Measurements from ENCODE around the gene CLSTN1. TPM values are rescaled to one million over a fixed set of nuclear protein-coding genes. Genes with fewer than 3 reads are reported as not detected.
A peak's percentile ranks its signal among the peaks of the same experiment; 100 is the strongest.

Gene CLSTN1
- total RNA-seq, 1 donor from 2014 or later: 121 TPM

DNA sequence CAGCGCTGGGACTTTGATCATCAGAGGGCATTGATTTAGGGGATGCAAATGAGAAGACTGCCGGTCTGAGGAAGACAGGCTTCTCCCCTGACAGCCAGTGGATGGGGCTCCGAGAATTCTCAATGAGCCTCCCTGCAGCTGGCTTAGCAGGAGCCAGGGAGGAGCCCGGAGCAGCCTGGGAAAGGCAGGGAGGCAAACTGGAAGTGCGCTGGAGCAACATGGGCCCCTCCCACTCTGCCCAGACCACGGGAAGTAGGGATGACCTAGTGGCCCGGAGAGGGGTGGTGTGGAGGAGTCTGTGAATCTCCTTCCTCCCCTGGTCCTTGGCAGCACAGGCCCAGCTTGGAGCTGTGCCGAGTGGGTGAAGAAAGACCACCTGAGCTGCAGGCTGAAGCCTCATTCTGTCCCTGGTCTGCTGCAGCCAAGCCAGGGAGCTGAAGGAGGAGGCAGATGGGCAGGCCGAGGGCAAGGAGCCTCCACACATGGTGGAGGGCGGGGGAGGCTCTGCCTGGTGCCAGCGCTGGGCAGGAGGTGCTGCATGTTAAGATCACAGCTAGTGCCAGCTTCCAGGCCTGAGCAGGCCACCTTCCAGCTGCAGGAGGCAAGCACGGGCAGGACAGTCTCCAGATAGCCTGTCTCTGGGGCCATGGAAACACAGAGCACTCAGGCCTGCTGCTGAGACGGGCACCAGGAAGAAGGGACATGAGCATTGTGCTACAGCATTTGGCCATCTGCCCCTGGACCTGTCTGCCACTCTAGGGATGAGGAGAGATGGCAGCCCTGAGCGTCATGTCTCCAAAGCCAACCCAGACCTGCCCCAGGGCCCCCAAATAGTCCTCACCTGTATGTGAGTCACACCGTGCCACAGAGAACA is 12.2 kb upstream of the CLSTN1 start:
- ATAC-seq (peak; percentile 83), DNase-seq (ENCODE audit: low spot score) (peak; percentile 58)
- intact Hi-C loops (cut with DNase I): no loop called here

- ATAC-seq (peak; percentile 29), DNase-seq (ENCODE audit: low spot score) (peak; percentile 50)
Observed at GRCh38 chr1:9835404-9835757, 11.6 kb upstream of the CLSTN1 start.

DNA sequence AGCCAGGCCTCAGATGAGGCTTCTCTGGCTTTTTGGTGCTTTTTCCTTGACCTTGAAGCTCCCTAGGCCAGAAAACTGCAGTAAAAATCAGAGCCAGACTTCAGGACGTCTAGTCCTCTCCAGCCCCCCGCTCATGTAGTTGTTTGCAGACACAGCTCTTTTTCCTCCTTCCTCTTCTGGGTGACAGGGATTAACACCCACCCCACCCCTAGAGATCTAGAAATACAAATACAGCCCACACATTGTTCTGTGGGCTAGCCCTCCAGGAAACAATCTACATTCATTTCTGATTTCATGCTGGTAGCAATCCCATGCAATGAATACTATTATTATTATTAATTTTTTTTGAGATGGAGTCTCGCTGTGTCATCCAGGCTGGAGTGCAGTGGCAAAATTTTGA is 9.9 kb upstream of the CLSTN1 start:
- ATAC-seq: no peak
- intact Hi-C loops (cut with DNase I): no loop called here
- DNase-seq (ENCODE audit: low spot score): no peak

More at GRCh38 chr1:9835404-9835757, 11.6 kb upstream of the CLSTN1 start:
- intact Hi-C loops (cut with DNase I): no loop called here

DNA sequence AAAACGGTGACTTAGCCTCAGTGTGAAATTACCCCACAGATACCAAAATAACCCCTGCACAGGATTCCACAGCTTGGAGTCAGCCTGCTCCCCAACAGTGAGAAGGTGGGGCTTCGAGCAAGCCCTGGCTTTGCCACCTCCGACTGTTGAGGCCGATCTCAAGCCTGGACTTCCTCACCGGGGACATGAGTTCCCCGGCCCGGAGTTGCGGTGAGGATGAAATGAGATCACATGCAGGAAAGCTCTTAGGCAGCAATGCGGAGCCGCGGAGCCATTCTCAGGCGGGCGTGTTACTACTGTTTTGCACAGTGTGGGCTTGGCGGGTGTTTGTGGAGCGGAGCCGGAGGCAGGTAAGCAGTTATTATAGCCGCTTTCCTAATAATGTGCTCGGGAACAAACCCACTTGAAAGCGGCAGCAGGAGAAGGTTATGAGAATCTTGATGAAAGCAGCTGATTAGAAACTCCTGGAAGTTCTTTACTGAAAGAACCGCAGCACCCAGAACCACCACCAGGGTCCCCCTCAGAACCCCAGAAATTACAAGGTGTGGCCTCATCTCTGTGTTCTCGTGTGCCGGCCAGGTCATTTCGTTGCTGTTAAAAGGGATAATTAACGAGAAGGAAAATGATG is 3.9 kb upstream of the CLSTN1 start:
- DNase-seq (ENCODE audit: low spot score) (no peak), ATAC-seq (no peak)
- intact Hi-C loops (cut with DNase I): loop anchor here (2.0 kb wide), 1 partner anchor 33 kb away; no protein-coding TSS in a partner anchor

DNA sequence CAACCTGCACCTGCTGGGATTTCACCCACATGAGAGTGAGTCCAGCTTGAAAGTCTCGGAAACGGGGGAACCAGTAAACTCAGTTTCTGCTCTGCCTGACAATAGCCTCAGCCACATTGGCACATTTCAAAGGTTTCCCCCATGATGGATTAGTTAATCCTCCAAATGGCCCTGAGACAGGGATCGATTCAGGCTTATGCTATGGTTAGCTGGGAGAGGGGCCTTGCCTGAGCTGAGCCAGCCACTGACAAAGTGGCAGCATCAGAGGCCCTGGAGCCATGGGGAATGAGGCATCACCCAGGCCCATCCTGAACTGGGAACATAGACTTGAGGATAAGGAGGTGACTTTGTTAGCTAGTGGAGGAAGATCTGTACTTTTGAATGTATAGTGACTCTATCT is 2.9 kb upstream of the CLSTN1 start:
- DNase-seq (ENCODE audit: low spot score): no peak
- intact Hi-C loops (cut with DNase I): loop anchor here (2.0 kb wide), 1 partner anchor 34 kb away; no protein-coding TSS in a partner anchor
- ATAC-seq: no peak

DNA sequence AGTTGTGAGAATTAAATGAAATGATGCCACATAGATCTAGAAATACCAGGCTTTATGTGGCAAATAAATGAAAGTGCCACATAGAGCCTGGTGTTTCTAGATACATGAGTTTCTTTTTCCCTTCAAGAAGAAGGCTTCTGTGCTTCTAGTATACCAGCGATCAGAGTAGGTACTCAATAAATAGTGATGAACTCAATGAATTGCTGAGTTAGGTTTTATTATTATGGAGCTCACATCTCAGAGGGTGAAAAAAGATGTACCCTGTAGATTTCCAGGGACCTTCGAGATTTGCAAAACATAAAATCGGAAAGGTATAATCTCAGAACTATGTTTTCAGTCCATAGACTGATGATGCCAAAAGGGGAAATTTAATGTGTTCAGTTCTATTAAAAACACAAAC is 2.3 kb upstream of the CLSTN1 start:
- ATAC-seq (no peak), DNase-seq (ENCODE audit: low spot score) (no peak)
- intact Hi-C loops (cut with DNase I): loop anchor here (2.0 kb wide), 1 partner anchor 35 kb away; no protein-coding TSS in a partner anchor

GRCh38 chr1:9825093-9826074 is 1.6 kb upstream of the CLSTN1 start:
- intact Hi-C loops (cut with DNase I): loop anchor here (2.0 kb wide), 1 partner anchor 35 kb away; no protein-coding TSS in a partner anchor
- ATAC-seq (peak; percentile 52), DNase-seq (ENCODE audit: low spot score) (no peak)

DNA sequence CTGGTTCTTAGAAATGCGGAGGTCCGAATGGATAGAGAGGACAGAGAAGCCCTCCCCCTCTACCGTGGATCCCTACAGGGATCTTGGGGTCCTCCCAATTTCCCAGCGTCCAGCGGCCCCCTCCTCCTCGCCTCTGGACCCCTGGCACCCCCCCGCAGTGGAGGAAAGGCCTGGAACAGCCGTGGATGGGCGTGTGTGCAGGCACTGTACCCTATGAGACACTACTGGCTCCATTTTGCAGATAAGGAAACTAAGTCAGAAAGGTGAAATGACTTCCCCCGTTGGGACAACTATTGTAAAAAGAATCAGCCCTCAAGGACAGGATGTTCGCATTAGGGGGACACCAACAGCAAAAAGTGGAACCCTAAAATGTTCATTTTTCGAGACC is 931 bp upstream of the CLSTN1 start:
- ATAC-seq: peak; percentile 20
- intact Hi-C loops (cut with DNase I): no loop called here
- no peak for DNase-seq (ENCODE audit: low spot score)

GRCh38 chr1:9823693-9823942 is 147 bp downstream of the CLSTN1 start:
- intact Hi-C loops (cut with DNase I): no loop called here
- no peak for ATAC-seq

DNA sequence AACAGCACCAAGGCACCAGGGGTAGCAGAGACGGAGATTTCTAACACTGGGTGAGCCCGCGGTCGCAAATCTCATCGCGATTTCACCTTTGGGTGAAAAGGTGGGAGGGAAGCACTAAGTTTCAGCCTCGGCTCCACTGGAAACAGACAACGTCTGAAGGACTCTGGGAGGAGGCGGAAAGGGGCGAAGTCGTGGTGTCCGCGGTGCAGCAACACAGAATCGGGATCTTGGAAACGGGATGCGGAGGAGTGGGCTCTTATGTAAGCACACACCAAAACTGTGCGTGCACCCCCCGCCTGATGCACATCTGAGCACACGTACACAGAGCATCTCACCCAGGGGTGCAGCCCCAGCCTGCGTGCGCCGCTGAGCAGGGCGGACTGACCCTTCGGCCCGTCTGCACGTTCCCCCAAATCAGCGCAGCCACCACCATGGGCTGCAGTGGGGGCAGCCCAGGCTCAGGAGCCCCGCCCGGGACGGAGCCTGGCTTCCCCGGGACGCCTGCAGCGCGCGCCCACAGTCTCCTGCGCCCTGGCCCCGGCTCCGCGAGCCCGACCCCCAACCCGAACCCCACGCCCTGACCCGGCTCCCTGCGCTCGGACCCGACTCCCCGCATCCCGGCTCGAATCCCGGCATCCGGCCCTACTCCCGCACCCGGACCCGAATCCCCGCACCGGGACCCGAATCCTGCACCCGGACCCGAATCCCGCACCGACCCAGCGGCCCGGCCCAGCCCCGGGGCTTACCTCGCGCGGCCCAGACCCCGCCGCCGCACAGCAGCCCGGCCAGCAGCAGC is 670 bp downstream of the CLSTN1 start:
- DNase-seq (ENCODE audit: low spot score) (peak; percentile 63), ATAC-seq (peak; percentile 26)
- intact Hi-C loops (cut with DNase I): no loop called here

More at GRCh38 chr1:9823693-9823942, 147 bp downstream of the CLSTN1 start:
- DNase-seq (ENCODE audit: low spot score): no peak

DNA sequence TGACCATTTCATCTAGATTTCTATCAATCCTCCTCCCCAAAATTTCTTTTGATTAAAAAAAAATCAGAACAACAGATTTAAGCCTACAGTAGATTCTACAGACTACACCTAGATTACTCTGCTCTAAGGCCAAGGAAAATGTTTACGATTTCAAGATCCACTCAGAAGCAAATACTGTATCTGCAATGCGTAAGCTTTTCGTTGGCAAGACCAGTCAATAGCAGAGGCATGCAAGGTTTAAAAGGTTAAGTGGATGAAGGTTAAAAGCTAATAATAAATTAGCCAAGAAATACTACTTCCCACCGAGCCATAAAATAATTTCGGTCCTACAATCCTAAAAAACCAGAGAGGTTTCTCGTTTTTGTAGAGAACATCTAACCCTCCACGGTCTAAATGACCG is 1.3 kb downstream of the CLSTN1 start:
- no peak for ATAC-seq
- DNase-seq (ENCODE audit: low spot score): no peak
- intact Hi-C loops (cut with DNase I): no loop called here

GRCh38 chr1:9821710-9822109 is 2.1 kb downstream of the CLSTN1 start:
- ATAC-seq (no peak), DNase-seq (ENCODE audit: low spot score) (no peak)
- intact Hi-C loops (cut with DNase I): no loop called here

DNA sequence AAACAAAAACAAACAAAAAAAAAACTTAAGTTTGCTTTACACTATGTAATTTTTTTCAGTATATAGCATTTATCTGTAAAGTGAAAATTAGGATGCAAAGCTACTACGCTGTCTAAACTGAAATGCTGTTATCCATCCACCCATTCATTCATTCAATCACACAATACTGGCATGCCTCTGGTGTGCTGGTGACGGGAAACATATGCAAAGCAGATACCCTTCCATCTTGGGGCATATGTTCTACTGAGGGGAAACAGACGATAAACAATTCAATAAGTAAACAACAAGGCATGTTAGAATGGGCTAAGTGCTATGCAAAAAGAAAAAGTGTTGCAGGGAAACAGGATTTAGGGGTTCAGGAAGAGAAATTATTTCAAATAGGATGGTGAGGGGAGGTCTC is 3.2 kb downstream of the CLSTN1 start:
- no peak for ATAC-seq
- no peak for DNase-seq (ENCODE audit: low spot score)
- intact Hi-C loops (cut with DNase I): no loop called here

GRCh38 chr1:9817734-9818133 is 6.0 kb downstream of the CLSTN1 start:
- ATAC-seq (no peak), DNase-seq (ENCODE audit: low spot score) (no peak)
- intact Hi-C loops (cut with DNase I): no loop called here

DNA sequence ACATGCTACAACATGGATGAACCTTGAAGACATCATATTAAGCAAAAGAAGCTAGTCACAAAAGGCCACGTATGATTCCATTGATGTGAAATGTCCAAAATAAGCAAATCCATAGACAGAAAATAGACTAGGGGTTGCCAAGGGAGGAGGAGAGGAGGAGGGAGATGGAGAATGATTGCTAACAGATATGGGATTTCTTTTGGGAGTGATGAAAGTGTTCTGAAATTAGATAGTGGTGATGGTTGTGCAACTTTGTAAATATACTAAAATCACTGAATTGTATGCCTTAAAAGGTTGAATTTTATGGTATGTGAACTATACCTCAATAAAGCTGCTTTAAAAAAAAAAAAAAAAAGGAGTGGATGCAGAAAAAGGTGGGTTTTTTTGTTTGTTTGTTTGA is 7.6 kb downstream of the CLSTN1 start:
- intact Hi-C loops (cut with DNase I): no loop called here
- ATAC-seq (peak; percentile 88), DNase-seq (ENCODE audit: low spot score) (no peak)

GRCh38 chr1:9815150-9815549 is 8.6 kb downstream of the CLSTN1 start:
- intact Hi-C loops (cut with DNase I): no loop called here
- ATAC-seq (no peak), DNase-seq (ENCODE audit: low spot score) (no peak)

GRCh38 chr1:9814619-9815018 is 9.1 kb downstream of the CLSTN1 start:
- no peak for DNase-seq (ENCODE audit: low spot score)
- no peak for ATAC-seq
- intact Hi-C loops (cut with DNase I): no loop called here

GRCh38 chr1:9811239-9811966 is 12.4 kb downstream of the CLSTN1 start:
- intact Hi-C loops (cut with DNase I): no loop called here
- ATAC-seq: no peak
- no peak for DNase-seq (ENCODE audit: low spot score)
